ENCODE measurements around the gene PPP1R13B.

Gene PPP1R13B

GRCh38 chr14:103708750-103709187 lies 138.6 kb downstream of the PPP1R13B start:
- DNase-seq: no peak

- DNase-seq: no peak
Observed at GRCh38 chr14:103707329-103708263, 139.8 kb downstream of the PPP1R13B start.

DNA sequence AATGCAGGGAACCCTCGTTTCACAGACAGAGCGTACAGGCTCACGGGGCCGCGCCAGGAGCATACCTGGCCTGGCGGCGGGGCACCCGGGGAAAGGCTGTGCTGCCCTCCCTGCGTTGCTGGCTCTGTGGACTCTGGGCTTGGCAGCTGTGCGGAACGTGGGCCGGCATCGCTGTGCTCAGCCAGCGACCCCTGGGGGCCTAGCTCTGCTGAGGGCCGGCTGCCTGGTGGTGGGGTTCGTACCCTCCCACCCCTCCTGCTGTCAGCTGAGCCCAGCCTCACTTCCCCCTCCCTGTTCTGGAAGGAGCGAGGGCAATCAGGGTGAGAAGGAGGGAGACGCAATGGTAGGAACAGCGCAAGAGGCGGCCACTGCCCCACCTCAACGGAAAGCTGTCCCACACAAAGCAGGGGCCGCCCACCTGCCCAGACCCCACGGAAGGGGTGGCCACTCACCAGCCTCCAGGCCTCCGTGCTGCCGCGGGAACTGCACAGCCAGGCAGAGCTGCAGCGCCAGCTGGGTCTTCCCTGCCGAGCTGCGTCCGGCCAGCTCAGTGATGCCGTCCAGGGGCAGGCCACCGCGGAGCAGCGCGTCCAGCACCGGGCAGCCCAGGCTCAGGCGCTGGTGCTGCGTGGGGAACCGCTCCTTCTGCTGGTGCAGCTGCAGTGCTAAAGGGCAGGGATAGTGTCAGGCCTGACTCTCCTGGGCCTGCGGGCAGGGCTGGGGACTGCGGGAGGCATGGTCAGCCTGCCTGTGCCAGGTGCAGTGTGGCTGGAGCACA lies 140.6 kb downstream of the PPP1R13B start:
- no peak for DNase-seq

DNA sequence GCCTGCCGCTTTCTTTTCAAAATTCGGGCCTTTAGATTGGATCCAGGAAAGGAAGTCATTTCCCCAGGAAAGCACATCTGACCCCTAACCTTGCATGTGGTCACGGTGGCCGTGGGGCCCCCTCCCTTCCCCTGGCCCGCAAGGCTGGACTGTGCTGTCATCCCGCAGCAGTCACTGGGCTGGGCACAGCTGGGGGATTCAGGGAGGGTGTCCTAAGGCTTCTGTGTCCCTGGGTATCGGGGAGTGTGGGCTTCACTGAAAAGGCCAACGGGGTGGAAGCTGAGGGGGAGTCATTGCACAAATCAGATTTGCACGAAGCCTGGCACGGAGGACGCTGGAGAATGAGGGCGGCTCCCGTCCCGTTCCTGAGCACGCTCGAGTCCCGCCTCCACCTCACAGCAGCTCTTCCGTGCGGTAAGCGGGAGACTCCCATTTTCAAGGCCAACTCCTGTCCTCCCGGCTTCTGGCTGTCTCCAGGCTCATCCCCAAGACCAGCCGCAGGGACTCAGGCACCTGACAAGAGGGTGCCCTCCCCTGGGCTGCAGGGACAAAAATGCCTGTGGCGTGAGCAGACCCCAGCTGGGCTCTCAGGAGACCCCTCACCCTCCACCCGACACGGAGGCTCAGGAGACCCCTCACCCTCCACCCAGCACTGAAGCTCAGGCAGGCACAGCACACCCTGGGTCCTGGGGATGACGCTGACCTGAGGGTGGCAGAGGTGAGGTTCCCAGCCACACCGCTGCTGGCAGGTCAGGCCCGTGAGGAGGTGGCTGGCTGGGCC lies 141.7 kb downstream of the PPP1R13B start:
- no peak for DNase-seq

- no peak for DNase-seq
Observed at GRCh38 chr14:103705118-103705503, 142.3 kb downstream of the PPP1R13B start.

DNA sequence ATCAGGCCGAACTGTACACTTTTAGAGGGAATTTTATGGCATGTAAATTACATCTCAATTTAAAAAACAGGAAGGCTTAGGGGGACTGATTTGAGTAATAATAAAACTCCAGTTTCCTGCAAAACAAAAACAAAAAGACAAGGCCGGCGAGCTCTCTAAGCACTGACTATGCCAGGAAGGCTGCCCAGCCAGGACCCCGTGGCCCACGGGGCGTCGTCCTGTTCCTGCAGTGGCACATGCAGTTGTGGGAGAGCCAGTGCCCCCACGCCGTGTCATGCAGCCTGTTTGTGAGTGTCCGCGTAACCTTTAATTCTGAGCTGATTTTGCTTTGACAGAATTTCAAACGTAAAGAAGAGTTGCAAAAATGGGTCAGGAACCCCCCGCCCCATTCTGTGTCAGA lies 142.7 kb downstream of the PPP1R13B start:
- no peak for DNase-seq

GRCh38 chr14:103703433-103704385 lies 143.7 kb downstream of the PPP1R13B start:
- no peak for DNase-seq

DNA sequence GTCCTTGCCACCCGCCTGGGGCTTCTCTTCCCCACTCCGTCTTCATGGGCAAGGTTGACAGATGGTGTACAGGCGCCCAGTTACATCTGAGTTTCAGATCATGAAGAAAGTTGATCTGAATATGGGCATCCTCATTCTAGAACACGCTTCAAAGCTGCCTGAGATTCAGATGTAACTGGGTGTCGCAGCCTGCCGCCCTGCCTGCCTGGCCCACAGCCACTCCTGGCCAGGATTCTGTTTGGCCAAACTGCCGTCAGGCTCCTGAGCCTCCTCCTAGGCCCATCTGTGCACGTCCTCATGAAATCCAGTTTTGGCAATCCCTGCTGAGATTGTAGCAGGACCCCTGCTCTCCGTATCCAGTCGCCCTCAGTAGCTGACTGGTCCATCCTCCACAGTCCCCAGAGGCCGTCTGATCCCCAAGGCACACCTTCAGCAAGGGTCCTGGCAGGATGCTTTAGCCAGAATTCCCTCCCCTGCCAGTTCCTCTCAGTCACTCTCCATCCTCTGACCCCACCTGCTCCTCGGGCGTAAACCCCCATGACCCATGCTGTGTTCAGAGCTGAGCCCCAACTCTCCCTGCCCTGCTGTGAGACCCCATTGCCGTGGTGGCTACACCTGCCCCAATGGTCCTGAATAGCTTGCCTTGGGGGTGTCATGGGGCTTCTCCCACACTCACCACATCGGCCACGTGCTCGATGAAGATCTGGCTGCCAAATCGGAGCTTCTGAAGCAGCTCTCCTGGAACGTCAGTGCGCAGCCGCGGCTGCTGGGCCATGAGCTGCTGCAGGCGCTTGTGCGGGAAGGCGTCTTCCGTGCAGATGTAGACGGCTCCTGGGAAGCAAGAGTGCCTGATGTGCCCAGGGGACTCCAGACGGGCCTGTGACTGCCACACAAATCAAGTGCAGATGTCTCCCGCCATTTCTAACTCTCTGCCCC lies 144.6 kb downstream of the PPP1R13B start:
- no peak for DNase-seq

- DNase-seq: no peak
Observed at GRCh38 chr14:103702095-103702494, 145.3 kb downstream of the PPP1R13B start.

DNA sequence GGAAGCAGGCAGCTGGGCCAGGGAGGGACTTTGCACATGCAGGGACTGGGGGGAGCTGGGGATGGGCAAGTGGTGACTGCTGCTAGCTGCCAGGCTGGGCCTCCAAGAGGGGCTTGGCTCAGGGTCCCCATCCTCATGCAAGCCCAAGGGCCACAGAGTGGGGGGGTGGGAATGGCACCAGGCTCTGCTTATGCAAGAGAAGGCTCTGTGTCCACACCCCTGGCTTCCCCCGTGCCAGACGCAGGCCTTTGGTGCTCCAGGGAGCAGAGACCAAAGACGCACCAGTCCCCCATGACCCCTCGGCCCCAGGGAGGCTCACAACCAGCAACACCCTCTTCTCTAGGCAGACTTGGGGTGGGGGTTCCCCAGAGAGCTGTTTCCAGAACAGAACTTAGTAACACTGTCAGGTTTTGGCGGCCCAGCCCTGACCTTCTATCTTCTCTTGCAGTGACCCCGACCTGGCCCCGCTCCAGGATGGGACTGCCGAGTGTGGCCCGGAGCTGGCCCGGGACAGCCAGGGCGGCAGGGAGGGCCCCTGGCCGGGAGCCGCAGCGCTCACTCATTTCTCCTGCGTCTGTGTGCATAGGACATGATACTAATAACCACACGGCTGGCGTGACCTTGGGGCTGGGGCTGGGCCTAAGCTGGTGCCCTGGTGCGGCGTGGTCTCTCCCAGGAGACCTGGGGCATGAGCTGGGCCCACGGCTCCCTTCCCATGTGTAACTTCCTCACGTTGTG lies 146.5 kb downstream of the PPP1R13B start:
- DNase-seq: no peak

GRCh38 chr14:103699901-103700752 lies 147.2 kb downstream of the PPP1R13B start:
- peak; percentile 21 for DNase-seq

DNA sequence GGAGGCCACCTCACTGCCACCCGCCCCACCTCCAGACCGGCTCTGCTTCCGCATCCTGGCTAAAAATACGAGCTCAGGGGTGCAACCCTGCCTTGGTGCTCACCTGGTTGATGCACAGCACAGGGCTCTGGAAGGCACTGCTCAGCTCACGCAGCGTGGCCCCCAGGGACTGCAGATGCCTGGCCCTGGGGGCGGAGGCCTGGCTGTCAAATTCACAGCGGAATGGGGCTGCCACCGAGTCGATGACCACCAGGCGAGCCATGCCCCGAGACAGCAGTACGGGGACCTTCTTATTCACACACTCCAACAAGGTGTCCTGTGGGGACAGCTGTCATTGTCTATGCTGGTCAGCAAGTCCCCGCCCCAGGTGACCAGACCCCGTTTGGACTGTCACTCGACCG lies 148.1 kb downstream of the PPP1R13B start:
- peak; percentile 32 for DNase-seq

DNA sequence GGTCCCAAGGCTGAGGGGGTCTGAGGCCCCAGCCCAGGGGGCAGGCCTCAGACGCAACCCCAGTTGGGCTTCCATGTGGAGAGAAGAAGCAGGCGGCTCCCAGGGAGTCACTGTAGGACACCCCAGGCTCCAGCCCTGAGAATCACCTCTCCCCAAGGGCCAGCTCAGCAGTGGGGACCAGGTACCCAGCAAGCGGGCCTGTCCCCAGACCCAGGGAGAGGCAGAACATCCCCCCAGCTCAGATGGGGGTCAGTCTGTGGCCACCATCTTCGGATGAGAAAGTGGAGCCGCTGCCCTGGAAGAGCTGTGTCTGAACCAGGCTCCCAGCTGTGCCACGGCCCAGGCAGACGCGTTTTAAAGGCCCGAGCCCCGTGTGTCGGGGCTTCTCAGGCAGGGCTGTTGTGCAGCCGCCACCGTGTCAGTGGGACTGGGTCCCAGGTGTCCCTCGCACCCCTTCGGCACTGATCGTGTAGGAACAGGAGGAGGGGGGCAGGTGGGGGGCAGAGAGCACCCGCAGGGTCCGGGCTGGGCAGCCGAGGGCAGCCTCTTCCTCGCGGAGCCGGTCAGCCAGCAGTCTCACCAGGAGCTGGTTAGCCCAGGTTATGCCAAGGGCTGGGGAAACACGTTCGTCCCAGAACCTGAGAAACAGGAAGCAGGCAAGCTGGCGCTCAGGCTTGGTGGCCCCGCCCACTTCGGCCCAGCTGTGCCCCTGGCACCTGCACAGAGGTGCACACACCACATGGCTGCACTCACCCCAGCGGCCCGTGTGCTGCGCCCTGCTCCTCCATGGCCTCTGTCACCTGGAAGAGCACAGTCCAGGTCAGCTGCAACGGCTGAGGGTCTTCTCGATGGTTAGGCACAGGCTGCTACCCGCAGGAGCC lies 148.8 kb downstream of the PPP1R13B start:
- DNase-seq: peak; percentile 35

- peak; percentile 37 for DNase-seq
Observed at GRCh38 chr14:103697603-103698379, 149.6 kb downstream of the PPP1R13B start.

DNA sequence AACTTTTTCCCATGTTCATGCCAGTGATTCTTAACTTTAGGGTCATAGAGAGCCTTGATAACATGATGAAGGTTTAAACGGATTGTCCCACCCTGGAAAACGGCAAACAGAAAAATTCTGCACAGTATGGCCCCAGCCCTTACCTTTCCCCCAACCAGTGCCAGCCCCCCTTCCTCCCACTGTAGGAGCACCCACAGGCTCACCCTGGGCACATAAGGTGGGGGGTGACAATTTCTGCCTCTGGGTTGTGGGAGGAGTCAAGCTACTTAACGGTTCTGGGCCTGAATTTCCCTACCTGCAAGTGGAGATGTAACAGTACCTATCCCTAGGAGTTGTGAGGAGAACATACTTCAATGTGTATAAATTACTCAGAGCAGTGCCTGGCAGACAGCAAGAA lies 150.2 kb downstream of the PPP1R13B start:
- peak; percentile 36 for DNase-seq

DNA sequence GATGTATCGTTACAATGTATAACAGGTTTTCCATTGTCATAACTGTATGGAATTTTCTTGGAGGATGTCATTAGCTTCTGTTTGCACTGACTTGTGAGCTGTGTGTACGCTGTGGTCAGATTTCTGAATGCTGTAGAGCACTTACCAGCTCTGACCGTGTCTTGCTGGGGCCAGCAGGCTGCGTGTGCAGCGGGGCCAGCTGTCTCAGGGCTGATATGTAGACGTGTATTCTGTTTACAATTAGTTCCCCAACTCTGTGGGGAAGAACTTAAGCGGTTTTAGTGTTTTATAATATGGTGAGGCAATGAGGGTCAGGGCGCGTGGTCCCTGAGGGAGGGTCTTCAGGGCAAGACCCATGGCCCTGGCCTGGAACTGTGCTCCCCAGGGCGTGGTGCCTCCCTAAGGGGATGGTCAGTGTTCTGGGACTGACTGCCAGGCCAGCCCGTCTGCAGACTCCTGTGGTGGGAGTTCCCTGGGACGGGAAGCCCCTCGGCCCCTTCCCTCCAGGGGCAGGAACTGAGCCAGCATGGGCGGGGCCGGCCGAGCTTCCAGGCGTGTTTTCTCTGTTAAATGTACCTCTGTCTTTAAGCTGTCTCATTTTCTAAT lies 150.8 kb downstream of the PPP1R13B start:
- DNase-seq: peak; percentile 75

GRCh38 chr14:103696070-103696402 lies 151.3 kb downstream of the PPP1R13B start:
- peak; percentile 63 for DNase-seq

All from right forelimb (tissue), 1 donor.